Sigmoid colon (tissue), 4 donors: ENCODE measurements around the gene CISD1.

Source experiments
- EP300 ChIP-seq, 4 donors: sonication (generic); formaldehyde crosslinking; IDR thresholded peaks; one replicate each; pipeline ENCODE4 v1.6.1; 2017; ENCODE audit warnings: antibody characterized with exemption in 4 of 4
- POLR2A ChIP-seq, 2 donors: fragments of 450-650 bp; IDR thresholded peaks; one replicate each; pipeline ENCODE4 v1.6.1; 2016; ENCODE audit warnings: antibody characterized with exemption in 2 of 2, mild to moderate bottlenecking in 2 of 2, moderate library complexity in 2 of 2
- POLR2AphosphoS5 ChIP-seq, 4 donors: sonication (generic); formaldehyde crosslinking; IDR thresholded peaks; one replicate each; pipeline ENCODE4 v1.6.1; 2017; ENCODE audit warnings: antibody characterized with exemption in 4 of 4
- TF ChIP-seq, protein P1 (sequence below), 4 experiments: fragments of 450-650 bp in 3 of 4; fragments of 200-600 bp in 1 of 4; IDR thresholded peaks; one replicate each; pipeline ENCODE4 v1.5.1; 2016 to 2019; ENCODE audit warnings: antibody characterized with exemption in 4 of 4, mild to moderate bottlenecking in 3 of 4, moderate library complexity in 2 of 4

DNA sequence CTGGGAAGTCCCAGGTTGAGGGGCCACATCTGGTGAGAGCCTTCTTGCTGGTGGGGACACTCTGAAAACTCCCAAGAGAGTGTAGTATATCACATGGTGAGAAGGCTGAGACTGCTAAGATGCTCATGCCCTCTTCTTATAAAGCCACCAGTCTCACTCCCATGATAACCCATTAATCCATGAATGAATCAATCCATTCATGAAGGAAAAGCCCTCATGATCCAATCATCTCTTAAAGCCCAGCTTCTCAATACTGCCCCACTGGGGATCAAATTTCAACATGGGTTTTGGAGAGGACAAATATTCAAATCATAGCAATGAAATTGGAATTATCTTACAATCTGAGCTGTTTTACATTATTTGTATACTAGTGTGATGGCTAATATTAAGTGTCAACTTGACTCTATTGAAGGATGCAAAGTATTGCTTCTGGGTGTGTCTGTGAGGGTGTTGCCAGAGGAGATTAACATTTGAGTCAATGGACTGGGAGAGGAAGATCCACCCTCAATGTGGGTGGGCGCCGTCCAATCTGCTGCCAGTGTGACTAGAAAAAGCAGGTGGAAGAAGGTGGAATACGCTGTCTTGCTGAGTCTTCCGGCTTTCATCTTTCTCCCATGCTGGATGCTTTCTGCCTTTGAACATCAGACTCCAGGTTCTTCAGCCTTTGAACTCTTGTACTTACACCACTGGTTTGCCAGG is 51.5 kb downstream of the CISD1 start:
- TF ChIP-seq, protein P1, sequence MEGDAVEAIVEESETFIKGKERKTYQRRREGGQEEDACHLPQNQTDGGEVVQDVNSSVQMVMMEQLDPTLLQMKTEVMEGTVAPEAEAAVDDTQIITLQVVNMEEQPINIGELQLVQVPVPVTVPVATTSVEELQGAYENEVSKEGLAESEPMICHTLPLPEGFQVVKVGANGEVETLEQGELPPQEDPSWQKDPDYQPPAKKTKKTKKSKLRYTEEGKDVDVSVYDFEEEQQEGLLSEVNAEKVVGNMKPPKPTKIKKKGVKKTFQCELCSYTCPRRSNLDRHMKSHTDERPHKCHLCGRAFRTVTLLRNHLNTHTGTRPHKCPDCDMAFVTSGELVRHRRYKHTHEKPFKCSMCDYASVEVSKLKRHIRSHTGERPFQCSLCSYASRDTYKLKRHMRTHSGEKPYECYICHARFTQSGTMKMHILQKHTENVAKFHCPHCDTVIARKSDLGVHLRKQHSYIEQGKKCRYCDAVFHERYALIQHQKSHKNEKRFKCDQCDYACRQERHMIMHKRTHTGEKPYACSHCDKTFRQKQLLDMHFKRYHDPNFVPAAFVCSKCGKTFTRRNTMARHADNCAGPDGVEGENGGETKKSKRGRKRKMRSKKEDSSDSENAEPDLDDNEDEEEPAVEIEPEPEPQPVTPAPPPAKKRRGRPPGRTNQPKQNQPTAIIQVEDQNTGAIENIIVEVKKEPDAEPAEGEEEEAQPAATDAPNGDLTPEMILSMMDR (IDR thresholded peaks at IDR 0.05): no peak
- no peak for TF ChIP-seq POLR2AphosphoS5 (IDR thresholded peaks at IDR 0.05)
- no peak for TF ChIP-seq POLR2A (IDR thresholded peaks at IDR 0.05)
- TF ChIP-seq EP300 (IDR thresholded peaks at IDR 0.05): no peak
